Daoy (cell line): ENCODE data around the gene E2F3. TPM values are rescaled to one million over a fixed set of nuclear protein-coding genes. Genes with fewer than 3 reads are reported as not detected.
A peak's percentile ranks its signal among the peaks of the same experiment; 100 is the strongest.

Experiments used
- DNase-seq: peaks from one replicate; pipeline ENCODE4 v3.0.0-alpha.2; 2015; ENCODE audit warnings: low read depth
- total RNA-seq: library from RNA; depleted of rRNA; stranded (reverse); fragments of >200 nt; shearing (Covaris generic); gene quantifications from 2 replicates; pipeline ENCODE4 v1.2.3, GENCODE V29; 2014

E2F3 gene
- total RNA-seq, 1 experiment from 2014 or later = 8.1 TPM

GRCh38 chr6:20402342-20403069 lies 827 bp downstream of the E2F3 start:
- peak; percentile 77 for DNase-seq

GRCh38 chr6:20403070-20403765 lies 1.5 kb downstream of the E2F3 start:
- peak; percentile 97 for DNase-seq

GRCh38 chr6:20403766-20404640 lies 2.3 kb downstream of the E2F3 start:
- no peak for DNase-seq

GRCh38 chr6:20404641-20405032 lies 3.0 kb downstream of the E2F3 start:
- peak; percentile 78 for DNase-seq

- DNase-seq = no peak
Measured at GRCh38 chr6:20408851-20409250, 7.2 kb downstream of the E2F3 start.

GRCh38 chr6:20409427-20409971 lies 7.8 kb downstream of the E2F3 start:
- DNase-seq = no peak

- DNase-seq = no peak
Measured at GRCh38 chr6:20411544-20411943, 9.9 kb downstream of the E2F3 start.

GRCh38 chr6:20411953-20412681 lies 10.4 kb downstream of the E2F3 start:
- no peak for DNase-seq

GRCh38 chr6:20412682-20413073 lies 11.0 kb downstream of the E2F3 start:
- no peak for DNase-seq

GRCh38 chr6:20413826-20414225 lies 12.1 kb downstream of the E2F3 start:
- no peak for DNase-seq

- no peak for DNase-seq
Measured at GRCh38 chr6:20414711-20415110, 13.0 kb downstream of the E2F3 start.

GRCh38 chr6:20415304-20415703 lies 13.6 kb downstream of the E2F3 start:
- no peak for DNase-seq

- no peak for DNase-seq
Measured at GRCh38 chr6:20415712-20416454, 14.2 kb downstream of the E2F3 start.

GRCh38 chr6:20416567-20417345 lies 15.1 kb downstream of the E2F3 start:
- no peak for DNase-seq

- no peak for DNase-seq
Measured at GRCh38 chr6:20417819-20418218, 16.1 kb downstream of the E2F3 start.

- no peak for DNase-seq
Measured at GRCh38 chr6:20426177-20427082, 24.8 kb downstream of the E2F3 start.

GRCh38 chr6:20427856-20428255 lies 26.2 kb downstream of the E2F3 start:
- DNase-seq = no peak

- no peak for DNase-seq
Measured at GRCh38 chr6:20432692-20433091, 31.0 kb downstream of the E2F3 start.

- no peak for DNase-seq
Measured at GRCh38 chr6:20433321-20433720, 31.6 kb downstream of the E2F3 start.
